Spleen (tissue), 11 donors: ENCODE data around the gene DNAJC7. TPM values are rescaled to one million over a fixed set of nuclear protein-coding genes. Genes with fewer than 3 reads are reported as not detected.

Experiments
- DNase-seq: peaks from one replicate; pipeline ENCODE4 v3.0.0-alpha.2; 2020
- H3K27ac ChIP-seq, 8 donors: fragments of 200-600 bp; sonication (generic) in 7 of 8; 1 replicate in 4 of 8; 2 replicates in 4 of 8; pipeline versions ENCODE4 v1.5.0 to v1.8.0; 2016 to 2021; ENCODE audit warnings: inconsistent platforms in 4 of 8, mild to moderate bottlenecking in 4 of 8, moderate library complexity in 1 of 8
- H3K27me3 ChIP-seq, 7 donors: fragments of 200-600 bp; sonication (generic) in 6 of 7; replicated peaks in 1 of 7; 1 replicate in 4 of 7; 2 replicates in 3 of 7; pipeline versions ENCODE4 v1.5.0 to v1.8.0; 2016 to 2021; ENCODE audit warnings: inconsistent platforms in 3 of 7, mild to moderate bottlenecking in 1 of 7
- H3K36me3 ChIP-seq, 6 donors: fragments of 200-600 bp; sonication (generic) in 5 of 6; 1 replicate in 4 of 6; 2 replicates in 2 of 6; pipeline versions ENCODE4 v1.5.0 to v1.8.0; 2016 to 2021; ENCODE audit warnings: inconsistent platforms in 2 of 6
- H3K4me1 ChIP-seq, 6 donors: fragments of 200-600 bp; sonication (generic) in 5 of 6; 1 replicate in 3 of 6; 2 replicates in 3 of 6; pipeline versions ENCODE4 v1.5.0 to v1.8.0; 2016 to 2021; ENCODE audit warnings: inconsistent platforms in 3 of 6
- H3K4me3 ChIP-seq, 8 donors: fragments of 200-600 bp; sonication (generic) in 7 of 8; 1 replicate in 4 of 8; 2 replicates in 4 of 8; pipeline versions ENCODE4 v1.5.0 to v1.8.0; 2016 to 2021; ENCODE audit warnings: inconsistent platforms in 4 of 8, mild to moderate bottlenecking in 4 of 8, moderate library complexity in 2 of 8
- H3K9me3 ChIP-seq, 8 donors: fragments of 200-600 bp; sonication (generic) in 7 of 8; 1 replicate in 4 of 8; 2 replicates in 4 of 8; pipeline versions ENCODE4 v1.5.0 to v1.8.0; 2016 to 2021; ENCODE audit warnings: inconsistent platforms in 4 of 8
- CTCF ChIP-seq, 11 experiments: fragments of 200-600 bp in 7 of 11; fragments of 450-650 bp in 4 of 11; sonication (generic) in 4 of 11; IDR thresholded peaks in 8 of 11; conservative IDR thresholded peaks in 3 of 11; 1 replicate in 7 of 11; 2 replicates in 4 of 11; pipeline versions ENCODE4 v1.4.0 to v1.8.0; 2016 to 2021; ENCODE audit warnings: antibody characterized with exemption in 11 of 11, inconsistent platforms in 4 of 11, mild to moderate bottlenecking in 1 of 11
- POLR2A ChIP-seq, 3 donors: fragments of 450-650 bp; IDR thresholded peaks; one replicate each; pipeline ENCODE4 v1.5.1; 2017; ENCODE audit warnings: antibody characterized with exemption in 3 of 3, mild to moderate bottlenecking in 1 of 3
- POLR2AphosphoS5 ChIP-seq, 3 donors: sonication (generic); formaldehyde crosslinking; IDR thresholded peaks; one replicate each; pipeline ENCODE4 v1.5.1; 2017; ENCODE audit warnings: antibody characterized with exemption in 3 of 3
- WGBS, 5 donors: extraction: QIAGEN DNeasy Blood & Tissue Kit in 3 of 5; methylation state at CpG; one replicate each; pipeline versions ENCODE4 v1.1.5 to v1.1.7; 2013 to 2018; 5-methylcytosine and 5-hydroxymethylcytosine counted together
- intact Hi-C: fragments of 100-400 bp; cut with DNase I; formaldehyde crosslinking; loops from one replicate; pipeline ENCODE4 v1.15.0; 2023; ENCODE audit warnings: low total_unique reads
- polyA plus RNA-seq, 3 donors: library from polyadenylated mRNA; stranded (reverse); fragments of 200-250 nt; gene quantifications; one replicate each; pipeline ENCODE4 v1.2.1, GENCODE V29; 2013
- total RNA-seq, 7 donors: library from RNA; depleted of rRNA in 3 of 7; stranded (reverse); fragments of >200 nt in 3 of 7; fragmentation: NEBNext Ultra II Directional in 4 of 7; extraction: Animal tissue kit (Norgen Biotek cat#: 25700) in 4 of 7; gene quantifications; one replicate each; pipeline versions ENCODE4 v1.1.0 to v1.2.1, GENCODE V29; 2016 to 2021
- donor health status: healthy with polysubstance abuse.
- donor health status: DM: no; HTN: no; CAD: no; lungs with moderate emphysema.
- donor health status: DM: no; HTN: no; CAD: no.
- donor health status: Bipolar disorder and iron deficiency.
- donor health status: healthy.
- donor health status: DM: no; HTN: no; CAD: no.
- donor health status: DM: yes; HTN: yes; CAD: no.

DNAJC7 gene
- total and polyA plus RNA-seq, 10 donors, result 60.6 to 108 (median 79.2) TPM

GRCh38 chr17:41988418-41988817, 28.8 kb downstream of the DNAJC7 start:
- DNase-seq, result no peak
- Histone ChIP-seq H3K36me3 (peaks cover 7 to 100% (median 95%) of the 10 kb centered on the region in 6 donors), H3K9me3 (no peaks in the 10 kb centered on the region), H3K4me1 (peaks cover 0 to 11% (median 0%) of the 10 kb centered on the region in 6 donors), H3K4me3 (no peak overlapping the region), H3K27me3 (no peaks in the 10 kb centered on the region), H3K27ac (no peak overlapping the region)
- 96 to 99% (median 98%) methylated on average over 2 of the region's 2 CpGs for WGBS, 5 donors
- TF ChIP-seq POLR2A (IDR thresholded peaks at IDR 0.05) (no peak), CTCF (IDR thresholded peaks at IDR 0.05 in 8 of 11, conservative IDR thresholded peaks at IDR 0.05 in 3 of 11) (no peak), POLR2AphosphoS5 (IDR thresholded peaks at IDR 0.05) (no peak)
- intact Hi-C loops, result no loop called here

- WGBS, 5 donors, result 60 to 81% (median 72%) methylated on average over 3 of the region's 3 CpGs
- H3K9me3 ChIP-seq, result no peaks in the 10 kb centered on the region
- H3K27ac ChIP-seq, result no peak overlapping the region
- no peak overlapping the region for H3K4me3 ChIP-seq
- peaks cover 7 to 100% (median 95%) of the 10 kb centered on the region in 6 donors for H3K36me3 ChIP-seq
- DNase-seq, result no peak
- intact Hi-C loops, result no loop called here
- H3K27me3 ChIP-seq, result no peaks in the 10 kb centered on the region
- TF ChIP-seq CTCF (IDR thresholded peaks at IDR 0.05 in 8 of 11, conservative IDR thresholded peaks at IDR 0.05 in 3 of 11) (no peak), POLR2AphosphoS5 (IDR thresholded peaks at IDR 0.05) (no peak), POLR2A (IDR thresholded peaks at IDR 0.05) (no peak)
- H3K4me1 ChIP-seq, result peaks cover 0 to 11% (median 0%) of the 10 kb centered on the region in 6 donors
Measured at GRCh38 chr17:41987642-41988041, 29.6 kb downstream of the DNAJC7 start.

GRCh38 chr17:41986634-41987033, 30.6 kb downstream of the DNAJC7 start:
- intact Hi-C loops, result no loop called here

GRCh38 chr17:41985919-41986318, 31.3 kb downstream of the DNAJC7 start:
- H3K36me3 ChIP-seq, result peaks cover 7 to 100% (median 95%) of the 10 kb centered on the region in 6 donors
- H3K4me1 ChIP-seq, result peaks cover 0 to 11% (median 0%) of the 10 kb centered on the region in 6 donors
- no peak overlapping the region for H3K4me3 ChIP-seq
- intact Hi-C loops, result no loop called here
- no peak overlapping the region for H3K27ac ChIP-seq
- DNase-seq, result no peak
- TF ChIP-seq POLR2AphosphoS5 (IDR thresholded peaks at IDR 0.05), result no peak
- no peak for TF ChIP-seq CTCF (IDR thresholded peaks at IDR 0.05 in 8 of 11, conservative IDR thresholded peaks at IDR 0.05 in 3 of 11)
- no peak for TF ChIP-seq POLR2A (IDR thresholded peaks at IDR 0.05)
- H3K27me3 ChIP-seq, result no peaks in the 10 kb centered on the region
- no peaks in the 10 kb centered on the region for H3K9me3 ChIP-seq
- WGBS, 5 donors, result 92 to 98% (median 97%) methylated on average over 8 of the region's 8 CpGs

More at GRCh38 chr17:41986634-41987033, 30.6 kb downstream of the DNAJC7 start:
- TF ChIP-seq POLR2A (IDR thresholded peaks at IDR 0.05) (no peak), CTCF (IDR thresholded peaks at IDR 0.05 in 8 of 11, conservative IDR thresholded peaks at IDR 0.05 in 3 of 11) (no peak), POLR2AphosphoS5 (IDR thresholded peaks at IDR 0.05) (no peak)
- Histone ChIP-seq H3K9me3 (no peaks in the 10 kb centered on the region), H3K4me1 (peaks cover 0 to 11% (median 0%) of the 10 kb centered on the region in 6 donors), H3K4me3 (no peak overlapping the region), H3K36me3 (peaks cover 7 to 100% (median 95%) of the 10 kb centered on the region in 6 donors), H3K27ac (no peak overlapping the region), H3K27me3 (no peaks in the 10 kb centered on the region)
- WGBS, 5 donors, result 92 to 100% (median 98%) methylated on average over 1 of the region's 1 CpG
- no peak for DNase-seq
